Stomach (tissue), 9 donors: Measurements from ENCODE around the gene ADAMTS12. TPM values are rescaled to one million over a fixed set of nuclear protein-coding genes. Genes with fewer than 3 reads are reported as not detected.

Experiments
- DNase-seq, 2 donors: peaks; one replicate each; pipeline versions ENCODE4 v3.0.0 to v3.0.0-alpha.2; 2013 to 2019
- H3K27ac ChIP-seq, 5 donors: fragments of 200-600 bp in 4 of 5; sonication (generic) in 4 of 5; one replicate each; pipeline ENCODE4 v1.5.1; 2013 to 2019; ENCODE audit warnings: mild to moderate bottlenecking in 1 of 5, moderate library complexity in 1 of 5
- H3K27me3 ChIP-seq, 3 donors: fragments of 200-600 bp; sonication (generic); one replicate each; pipeline ENCODE4 v1.5.1; 2017 to 2019; ENCODE audit warnings: mixed run types in 1 of 3
- H3K36me3 ChIP-seq, 4 donors: fragments of 200-600 bp; sonication (generic); 1 replicate in 3 of 4; 2 replicates in 1 of 4; pipeline ENCODE4 v1.5.1; 2016 to 2019
- H3K4me1 ChIP-seq, 4 donors: fragments of 200-600 bp; sonication (generic); one replicate each; pipeline ENCODE4 v1.5.1; 2016 to 2019
- H3K4me3 ChIP-seq, 4 donors: fragments of 200-600 bp; sonication (generic) in 3 of 4; one replicate each; pipeline ENCODE4 v1.5.1; 2016 to 2019; ENCODE audit warnings: mild to moderate bottlenecking in 1 of 4
- H3K9me3 ChIP-seq, 4 donors: fragments of 200-600 bp; sonication (generic); one replicate each; pipeline ENCODE4 v1.5.1; 2016 to 2019
- CTCF ChIP-seq, 7 experiments: fragments of 450-650 bp in 4 of 7; fragments of 200-600 bp in 3 of 7; sonication (generic) in 3 of 7; IDR thresholded peaks; one replicate each; pipeline ENCODE4 v1.5.1; 2016 to 2019; ENCODE audit warnings: antibody characterized with exemption in 7 of 7, control low read depth in 2 of 7, mild to moderate bottlenecking in 1 of 7
- EP300 ChIP-seq: sonication (generic); formaldehyde crosslinking; IDR thresholded peaks from one replicate; pipeline ENCODE4 v1.6.1; 2017; ENCODE audit warnings: antibody characterized with exemption
- POLR2A ChIP-seq, 4 donors: fragments of 450-650 bp; IDR thresholded peaks; one replicate each; pipeline ENCODE4 v1.6.1; 2016; ENCODE audit warnings: antibody characterized with exemption in 4 of 4, control low read depth in 2 of 4, mild to moderate bottlenecking in 1 of 4, moderate library complexity in 1 of 4
- POLR2AphosphoS5 ChIP-seq, 3 donors: sonication (generic); formaldehyde crosslinking; IDR thresholded peaks; one replicate each; pipeline ENCODE4 v1.6.1; 2016; ENCODE audit warnings: antibody characterized with exemption in 3 of 3
- WGBS, 5 donors: extraction: QIAGEN DNeasy Blood & Tissue Kit in 3 of 5; methylation state at CpG; one replicate each; pipeline versions ENCODE4 v1.1.5 to v1.1.7; 2013 to 2018; 5-methylcytosine and 5-hydroxymethylcytosine counted together
- intact Hi-C: fragments of 100-400 bp; cut with DNase I; formaldehyde crosslinking; loops from one replicate; pipeline ENCODE4 v1.15.1; 2023; ENCODE audit warnings: low total_unique reads
- polyA plus RNA-seq, 3 donors: library from polyadenylated mRNA; stranded (reverse); fragments of 200-250 nt; gene quantifications; one replicate each; pipeline ENCODE4 v1.2.3, GENCODE V29; 2013
- total RNA-seq, 5 donors: library from RNA; depleted of rRNA; stranded (reverse); fragments of >200 nt; gene quantifications; one replicate each; pipeline versions ENCODE4 v1.1.0 to v1.2.3, GENCODE V29; 2014 to 2016
- donor health status: healthy with polysubstance abuse.
- donor health status: Bipolar disorder and iron deficiency.
- donor health status: healthy.

Gene ADAMTS12
- total and polyA plus RNA-seq, 8 donors, result 0.14 to 17.1 (median 0.62) TPM; not detected in 1

DNA sequence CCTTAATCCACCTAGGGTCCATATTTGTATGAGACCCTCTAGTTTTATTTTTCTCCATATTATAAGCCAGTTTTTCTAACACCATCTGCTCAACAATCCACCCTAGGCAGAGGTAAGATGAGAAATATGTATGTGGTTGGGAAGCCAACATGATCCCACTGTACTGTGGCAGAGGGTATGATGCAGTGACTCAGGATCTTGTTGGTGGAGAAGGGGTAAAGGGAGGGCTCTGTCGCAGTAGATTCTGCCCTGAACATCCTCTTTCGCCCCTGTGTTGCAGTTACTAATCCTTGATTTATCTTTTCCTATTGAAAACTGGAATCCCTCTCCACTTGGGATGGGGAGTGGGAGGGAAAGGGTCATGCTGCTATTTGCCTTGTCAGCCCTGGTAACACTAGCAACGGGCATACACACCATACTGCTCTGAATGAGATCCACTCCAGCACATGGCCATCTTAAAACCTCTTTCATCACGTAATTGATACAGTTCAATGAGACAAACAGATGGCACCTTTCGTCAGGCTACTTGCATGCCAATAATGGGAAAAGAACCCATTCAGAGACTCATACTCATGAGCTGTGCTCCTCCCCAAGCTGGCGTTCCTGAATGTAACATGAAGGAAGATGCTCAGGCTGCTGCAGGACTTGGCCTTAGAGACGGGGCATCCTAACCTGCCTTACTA is 63.0 kb downstream of the ADAMTS12 start:
- no peaks in the 10 kb centered on the region for H3K36me3 ChIP-seq
- H3K9me3 ChIP-seq, result no peaks in the 10 kb centered on the region
- TF ChIP-seq POLR2AphosphoS5 (IDR thresholded peaks at IDR 0.05) (no peak), CTCF (IDR thresholded peaks at IDR 0.05) (no peak), EP300 (no peak), POLR2A (IDR thresholded peaks at IDR 0.05) (no peak)
- no peak for DNase-seq
- no peak overlapping the region for H3K4me3 ChIP-seq
- intact Hi-C loops, result no loop called here
- no peaks in the 10 kb centered on the region for H3K27me3 ChIP-seq
- 72 to 86% (median 81%) methylated on average over 7 of the region's 7 CpGs for WGBS, 5 donors
- H3K27ac ChIP-seq, result no peak overlapping the region
- H3K4me1 ChIP-seq, result peaks cover 0 to 5% (median 2%) of the 10 kb centered on the region in 4 donors

DNA sequence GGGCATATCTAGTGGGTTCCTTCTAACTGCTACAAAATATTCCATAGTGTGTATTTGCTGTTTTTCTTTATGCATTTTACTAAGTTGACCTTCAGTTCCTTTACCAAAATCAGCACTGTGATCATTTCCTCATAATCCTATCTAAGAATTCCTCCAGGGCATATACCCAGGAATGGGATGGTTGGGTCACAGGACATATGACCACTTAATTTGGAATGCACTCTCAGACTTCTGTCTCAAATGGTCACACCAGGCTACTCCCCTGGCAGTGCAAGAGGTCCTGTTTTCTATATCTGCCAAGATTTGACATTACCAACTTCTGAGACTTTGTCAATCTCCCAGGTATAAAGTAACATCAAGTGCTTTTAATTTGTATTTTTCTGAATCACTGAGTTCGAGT is 63.9 kb downstream of the ADAMTS12 start:
- Histone ChIP-seq H3K36me3 (no peaks in the 10 kb centered on the region), H3K9me3 (no peaks in the 10 kb centered on the region), H3K27ac (no peak overlapping the region), H3K27me3 (no peaks in the 10 kb centered on the region), H3K4me3 (no peak overlapping the region), H3K4me1 (peaks cover 0 to 5% (median 2%) of the 10 kb centered on the region in 4 donors)
- intact Hi-C loops, result no loop called here
- TF ChIP-seq CTCF (IDR thresholded peaks at IDR 0.05) (no peak), POLR2A (IDR thresholded peaks at IDR 0.05) (no peak), POLR2AphosphoS5 (IDR thresholded peaks at IDR 0.05) (no peak), EP300 (no peak)
- no peak for DNase-seq
- 44 to 69% (median 59%) methylated on average over 1 of the region's 1 CpG for WGBS, 5 donors

DNA sequence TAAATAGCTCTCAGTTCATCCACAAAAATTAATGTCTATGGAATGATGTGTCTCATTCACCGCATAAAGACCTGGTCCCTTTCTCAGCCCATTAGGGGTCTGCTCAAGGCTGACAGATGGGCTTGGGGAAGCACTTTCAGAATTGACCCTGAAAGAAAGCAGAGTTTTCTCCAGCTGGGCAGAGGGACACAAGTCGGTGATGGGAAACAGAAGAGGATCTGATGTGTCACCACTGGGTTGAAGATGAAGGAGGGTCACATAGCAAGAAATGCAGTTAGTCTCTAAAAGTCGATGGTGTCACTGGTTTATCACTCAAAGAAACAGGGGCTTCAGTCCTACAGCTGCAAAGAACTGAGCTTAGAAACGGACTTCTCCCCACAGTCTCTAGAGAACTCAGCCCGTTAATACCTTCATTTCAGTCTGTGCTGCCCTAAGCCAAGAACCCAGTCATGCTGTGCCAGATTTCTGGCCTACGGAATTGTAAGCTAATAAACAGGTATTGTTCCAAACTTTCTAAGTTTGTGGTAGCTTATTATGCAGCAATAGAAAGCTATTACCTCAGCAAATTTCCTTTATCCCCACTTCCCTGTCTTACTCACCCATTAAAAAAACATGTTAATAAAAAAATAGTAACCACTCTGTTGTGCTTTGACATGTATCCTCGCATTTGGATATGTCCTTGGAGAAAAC is 64.6 kb downstream of the ADAMTS12 start:
- intact Hi-C loops, result no loop called here
- H3K9me3 ChIP-seq, result no peaks in the 10 kb centered on the region
- TF ChIP-seq EP300 (no peak), POLR2A (IDR thresholded peaks at IDR 0.05) (no peak), CTCF (IDR thresholded peaks at IDR 0.05) (no peak), POLR2AphosphoS5 (IDR thresholded peaks at IDR 0.05) (no peak)
- no peak for DNase-seq
- no peak overlapping the region for H3K27ac ChIP-seq
- H3K4me3 ChIP-seq, result no peak overlapping the region
- WGBS, 5 donors, result 81 to 86% (median 85%) methylated on average over 7 of the region's 7 CpGs
- H3K4me1 ChIP-seq, result peaks cover 0 to 5% (median 2%) of the 10 kb centered on the region in 4 donors
- no peaks in the 10 kb centered on the region for H3K27me3 ChIP-seq
- H3K36me3 ChIP-seq, result no peaks in the 10 kb centered on the region

- TF ChIP-seq POLR2A (IDR thresholded peaks at IDR 0.05) (no peak), EP300 (no peak), POLR2AphosphoS5 (IDR thresholded peaks at IDR 0.05) (no peak), CTCF (IDR thresholded peaks at IDR 0.05) (no peak)
- Histone ChIP-seq H3K36me3 (no peaks in the 10 kb centered on the region), H3K9me3 (peaks cover 0 to 1% (median 0%) of the 10 kb centered on the region in 4 donors), H3K4me1 (peaks cover 0 to 5% (median 2%) of the 10 kb centered on the region in 4 donors), H3K27me3 (no peaks in the 10 kb centered on the region), H3K27ac (no peak overlapping the region), H3K4me3 (no peak overlapping the region)
- intact Hi-C loops, result no loop called here
- WGBS, 5 donors, result 53 to 69% (median 65%) methylated on average over 4 of the region's 4 CpGs
- peak in 1 of 2 donors; percentile 44 for DNase-seq
These were observed 67.1 kb downstream of the ADAMTS12 start for GRCh38 chr5:33824516-33825195.
